ENCODE measurements around the gene GTF2H4. TPM values are rescaled to one million over a fixed set of nuclear protein-coding genes. Genes with fewer than 3 reads are reported as not detected.

GTF2H4 gene
- total and polyA plus RNA-seq, 10 of the 15 experiments (the other 5 are each of a cell fraction or from before 2014, with no cell fraction given) = 1.1 to 43.8 (median 18.9) TPM

GRCh38 chr6:30893001-30893591, 14.9 kb upstream of the GTF2H4 start:
- no peak overlapping the region for H3K4me3 ChIP-seq
- H3K27ac ChIP-seq (ENCODE audit: control insufficient read depth, insufficient read depth) = no peak overlapping the region
- DNase-seq (ENCODE audit: low read depth, low spot score) (no peak), FAIRE-seq (no peak), ATAC-seq (no peak)
- 67% methylated on average over 16 of the region's 16 CpGs for WGBS (ENCODE audit: insufficient coverage, insufficient replicate concordance, low lambda C conversion rate, missing lambda C conversion rate)
- BruUV-seq (replicated peaks) = no TSS peak
- no peaks in the 10 kb centered on the region for H3K9me3 ChIP-seq (replicated peaks; ENCODE audit: control insufficient read depth, insufficient read depth, low read length)
- in situ Hi-C loops (cut with MboI) = no loop called here
- H3K36me3 ChIP-seq (ENCODE audit: control insufficient read depth in 2 of 2, insufficient read depth in 2 of 2, low read length in 1 of 2) = peaks cover 4 to 7% of the 10 kb centered on the region in 2 experiments; a peak in 3 of 4 replicates
- no peaks in the 10 kb centered on the region for H3K27me3 ChIP-seq (replicated peaks in 1 of 2; ENCODE audit: control insufficient read depth in 2 of 2, insufficient read depth in 2 of 2, low read length in 1 of 2)
- intact Hi-C loops (cut with micrococcal nuclease; ENCODE audit: unreplicated experiment) = no loop called here
- no peak overlapping the region for H3K9ac ChIP-seq (ENCODE audit: control insufficient read depth, insufficient read depth, low read length)
- ChIA-PET CTCF (no interaction called here), SMC1A (ENCODE audit: uncharacterized antibody, unreplicated experiment) (no interaction called here), POLR2A (no interaction called here), RAD21 (ENCODE audit: unreplicated experiment) (no interaction called here)
- no peak overlapping the region for H3K4me2 ChIP-seq (ENCODE audit: control insufficient read depth, insufficient read depth)
- H4K20me1 ChIP-seq (ENCODE audit: control insufficient read depth, insufficient read depth) = no peaks in the 10 kb centered on the region
- H3K79me2 ChIP-seq (ENCODE audit: control insufficient read depth, insufficient read depth, low read length) = no peaks in the 10 kb centered on the region
- H2AFZ ChIP-seq (ENCODE audit: control insufficient read depth, low read depth, low read length) = no peak overlapping the region
- no peaks in the 10 kb centered on the region for H3K4me1 ChIP-seq (ENCODE audit: control insufficient read depth, insufficient read depth, low read length)
- TF ChIP-seq CBFB (IDR thresholded peaks at IDR 0.05; ENCODE audit: low read depth) (no peak), PBX3 (IDR thresholded peaks at IDR 0.05; ENCODE audit: insufficient replicate concordance, low read depth, low read length) (no peak), POLR2AphosphoS2 (IDR thresholded peaks at IDR 0.05; ENCODE audit: low read depth, low read length) (no peak), FOS (IDR thresholded peaks at IDR 0.05; ENCODE audit: borderline replicate concordance, extremely low read depth, insufficient read length) (no peak), ZZZ3 (IDR thresholded peaks at IDR 0.05; ENCODE audit: control insufficient read depth, insufficient read length, low read depth) (no peak), NR2C1 (IDR thresholded peaks at IDR 0.05) (no peak), ATF2 (IDR thresholded peaks at IDR 0.05; ENCODE audit: low read length) (no peak), ZBTB33 (IDR thresholded peaks at IDR 0.05) (no peak), SUZ12 (IDR thresholded peaks at IDR 0.05; ENCODE audit: unreplicated experiment) (no peak), ZNF274 (IDR thresholded peaks at IDR 0.05; ENCODE audit: insufficient read depth, insufficient read length) (no peak), BRCA1 (IDR thresholded peaks at IDR 0.05; ENCODE audit: low read depth, low read length) (no peak), ESRRA (IDR thresholded peaks at IDR 0.05; ENCODE audit: low read length) (no peak), REST (IDR thresholded peaks at IDR 0.05; ENCODE audit: low read depth, low read length) (no peak)
